HG02798 (cell line): ENCODE data around the gene IL23A.
"Not testable (repeated sequence)": the region's sequence is repeated elsewhere in the genome, so short reads cannot be mapped to it uniquely, and the experiment has no call there.

Experiments
- ATAC-seq: cut with Tn5 transposase; IDR thresholded peaks from one replicate; pipeline ENCODE4 v1.9.1; 2021; ENCODE audit warnings: mild to moderate bottlenecking; ENCODE audit not compliant: unreplicated experiment, poor library complexity

Gene IL23A

DNA sequence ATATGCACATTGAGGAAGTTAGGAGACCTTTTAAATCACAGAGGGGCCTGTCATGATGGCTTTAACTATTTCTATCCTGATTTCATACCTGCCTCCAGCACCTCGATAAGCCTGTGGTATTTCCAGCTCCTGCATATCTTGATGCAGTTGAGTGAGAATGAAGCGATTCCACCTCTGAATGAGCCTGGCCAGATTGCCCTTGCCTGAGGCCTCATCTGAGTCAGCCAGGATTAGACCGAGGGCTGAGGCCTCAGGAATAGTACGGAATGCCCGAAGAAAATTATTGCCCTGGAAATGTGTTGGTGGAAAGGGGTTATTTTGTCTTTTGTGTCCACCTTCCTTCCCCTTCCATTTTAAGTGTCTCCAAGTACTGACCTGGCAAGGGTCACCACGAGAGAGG is 14.5 kb upstream of the IL23A start:
- ATAC-seq: no peak

DNA sequence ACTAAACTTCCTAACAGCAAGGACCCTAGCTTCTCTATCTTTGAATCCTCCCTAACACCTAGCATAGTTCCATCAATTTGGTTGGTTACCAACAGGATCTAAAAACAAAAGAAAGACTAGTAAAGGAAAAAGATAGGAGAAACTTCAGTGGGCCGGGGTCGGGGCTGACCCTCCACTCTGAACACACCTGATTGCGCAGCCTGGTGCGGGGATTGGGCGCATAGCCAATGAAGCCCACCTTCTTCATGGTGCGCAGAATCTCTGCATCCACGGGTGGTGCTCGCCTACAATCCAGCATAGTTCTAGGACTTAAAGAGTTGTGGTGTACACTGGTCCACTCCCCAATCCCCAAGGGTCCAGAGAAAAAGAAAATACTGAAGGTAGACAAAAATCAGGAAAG is 12.6 kb upstream of the IL23A start:
- no peak for ATAC-seq

DNA sequence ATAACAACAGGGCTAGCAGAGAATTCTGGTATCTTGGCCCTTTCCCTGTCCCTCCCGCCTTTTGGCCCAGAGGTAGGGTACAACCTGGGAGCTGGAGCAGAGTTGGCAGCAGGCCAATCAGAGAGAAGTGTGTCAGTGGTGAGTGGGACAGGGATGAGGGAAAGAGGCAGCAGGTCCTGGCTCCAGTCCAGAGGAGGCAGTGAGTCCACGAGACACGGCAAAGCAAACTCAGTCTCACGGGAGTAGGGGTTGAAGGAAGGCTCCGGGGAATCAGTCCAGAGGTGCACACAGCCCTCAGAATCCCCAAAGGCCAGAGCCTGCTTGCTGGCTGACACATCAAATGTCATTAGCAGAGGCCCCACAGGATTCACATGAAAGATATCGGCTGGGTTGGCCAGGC is 12.2 kb upstream of the IL23A start:
- ATAC-seq: no peak

DNA sequence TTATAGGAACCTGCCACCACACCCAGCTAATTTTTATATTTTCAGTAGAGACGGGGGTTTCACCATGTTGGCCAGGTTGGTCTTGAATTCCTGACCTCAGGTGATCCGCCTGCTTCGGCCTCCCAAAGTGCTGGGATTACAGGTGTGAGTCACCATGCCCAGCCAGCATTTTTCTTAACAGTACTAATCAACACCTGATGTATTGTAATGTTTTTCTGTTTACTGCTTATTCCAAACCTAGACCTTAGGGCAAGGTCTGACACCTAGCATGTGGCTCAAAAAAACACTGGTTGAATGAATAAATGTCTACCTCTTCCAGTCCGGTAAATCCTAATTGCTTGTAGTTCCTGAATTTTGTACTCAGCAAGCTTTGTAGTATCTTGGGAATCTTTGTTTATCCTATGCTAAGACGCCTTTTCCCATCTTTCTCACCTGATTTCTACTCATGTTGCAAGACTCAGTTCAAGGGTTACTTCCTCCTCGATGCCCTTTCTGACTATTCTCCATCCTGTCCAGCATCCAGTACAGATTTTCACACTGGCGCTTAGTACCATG is 7.7 kb upstream of the IL23A start:
- no peak for ATAC-seq

DNA sequence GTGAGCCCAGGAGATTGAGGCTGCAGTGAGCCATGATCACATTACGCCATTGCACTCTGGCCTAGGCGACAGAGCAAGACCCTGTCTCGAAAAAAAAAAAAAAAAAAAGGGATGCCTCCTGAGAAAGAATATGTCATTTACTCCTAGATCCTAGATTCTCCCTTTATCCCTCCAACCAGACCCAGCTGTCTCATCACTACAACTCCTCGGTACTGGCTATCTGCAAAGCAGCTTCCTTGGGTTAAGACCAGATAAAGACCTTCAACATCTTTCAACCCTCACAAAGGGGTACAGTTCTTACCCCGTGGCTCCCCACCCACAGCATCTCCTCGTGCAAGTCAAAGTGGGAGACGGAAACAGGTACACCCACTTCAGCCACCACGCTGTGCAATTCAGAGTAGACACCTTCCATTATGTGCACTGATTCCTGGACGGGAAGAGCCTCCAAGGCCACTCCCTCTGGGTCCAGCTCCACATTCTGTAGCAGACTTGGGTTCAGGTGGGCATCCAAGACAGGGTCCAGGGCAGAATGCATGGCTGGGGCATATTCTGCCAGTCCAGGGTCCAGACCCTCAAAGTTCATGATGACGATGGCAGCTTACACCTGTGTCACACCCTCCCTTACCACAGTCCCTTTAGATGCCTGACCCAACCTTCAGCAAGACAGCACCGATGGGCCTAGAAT is 6.0 kb upstream of the IL23A start:
- ATAC-seq: no peak

DNA sequence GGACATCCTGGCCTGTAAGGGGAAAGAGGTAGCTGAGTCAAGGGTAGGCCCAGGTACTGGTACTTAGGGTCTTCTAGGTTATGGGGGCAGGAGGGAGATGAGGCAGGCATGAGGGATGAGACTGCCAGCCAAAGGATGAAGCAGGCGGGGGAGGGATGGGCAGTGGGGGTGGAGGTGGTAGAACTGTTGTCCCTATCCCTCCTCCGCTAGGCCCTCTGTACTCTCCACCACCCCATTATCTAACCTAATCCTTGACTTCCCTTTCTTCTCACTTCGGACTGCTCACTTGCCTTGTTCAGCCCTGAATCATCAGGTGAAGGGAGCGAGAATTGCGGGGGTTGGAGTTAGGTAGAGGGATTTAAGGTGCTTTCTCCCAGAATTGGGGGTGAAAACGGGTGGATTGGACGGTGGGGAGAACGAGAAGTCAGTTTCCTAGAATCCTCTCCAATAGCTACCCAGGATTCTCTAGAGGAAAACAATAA is 5.4 kb upstream of the IL23A start:
- ATAC-seq: no peak

DNA sequence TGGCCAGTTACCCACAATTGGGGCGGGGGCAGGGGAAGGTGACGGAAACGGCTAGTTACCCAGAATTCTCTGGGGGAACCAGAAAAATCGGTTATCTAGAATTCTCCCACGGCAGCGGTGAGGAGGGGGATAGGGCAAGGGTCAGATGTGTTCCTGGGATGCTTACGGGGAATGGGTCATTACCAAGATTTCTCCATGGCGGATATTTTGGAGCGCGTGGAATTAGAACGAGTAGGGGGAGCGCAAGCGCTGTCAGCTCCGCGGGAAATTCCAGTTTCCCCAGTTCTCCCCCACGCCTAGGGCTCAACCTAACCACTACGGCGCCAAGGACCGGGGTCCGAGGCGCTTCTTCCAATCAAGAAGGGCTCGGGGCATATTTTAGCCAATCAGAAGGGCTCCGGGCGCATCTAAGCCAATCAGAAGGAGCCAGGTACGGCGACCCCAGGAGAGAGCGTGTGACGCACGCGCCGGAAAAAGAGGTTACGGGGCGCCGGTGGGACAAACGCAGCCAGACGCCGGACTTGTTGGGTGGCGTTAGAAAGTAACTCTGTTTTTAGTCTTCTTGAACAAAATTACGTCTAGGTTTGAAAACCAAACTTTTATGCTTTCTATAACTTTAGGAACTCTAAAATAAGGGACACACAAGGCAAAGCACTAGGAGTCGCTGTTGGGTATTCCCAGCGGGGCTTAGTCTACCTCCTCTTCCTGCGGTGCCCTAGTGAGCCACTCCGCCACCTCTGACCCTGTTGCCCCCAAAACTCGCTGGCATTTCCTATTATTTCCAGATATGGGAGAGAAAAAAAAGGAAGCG is 4.8 kb upstream of the IL23A start, which contains the start of gene PAN2:
PAN2 (minus strand) TSS at position 322 of the 811 bp plus-strand sequence. CDS start 906 bp downstream, outside the sequence.
- ATAC-seq: peak; percentile 97

DNA sequence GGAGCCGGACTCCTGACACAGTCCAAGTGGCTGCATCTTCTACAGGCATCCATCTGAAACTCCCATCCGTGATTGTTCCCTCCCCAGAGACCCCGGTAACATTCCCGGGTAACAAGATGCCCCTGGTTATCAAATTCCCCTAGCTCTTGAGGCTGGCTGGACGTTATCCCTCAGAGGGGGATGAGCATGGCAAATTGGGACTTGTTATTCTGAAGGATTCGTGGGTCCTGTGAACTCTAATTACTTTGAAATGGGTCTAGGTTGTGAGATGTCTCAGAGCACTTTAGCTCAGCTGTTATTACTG is 4.2 kb upstream of the IL23A start:
- ATAC-seq: no peak

DNA sequence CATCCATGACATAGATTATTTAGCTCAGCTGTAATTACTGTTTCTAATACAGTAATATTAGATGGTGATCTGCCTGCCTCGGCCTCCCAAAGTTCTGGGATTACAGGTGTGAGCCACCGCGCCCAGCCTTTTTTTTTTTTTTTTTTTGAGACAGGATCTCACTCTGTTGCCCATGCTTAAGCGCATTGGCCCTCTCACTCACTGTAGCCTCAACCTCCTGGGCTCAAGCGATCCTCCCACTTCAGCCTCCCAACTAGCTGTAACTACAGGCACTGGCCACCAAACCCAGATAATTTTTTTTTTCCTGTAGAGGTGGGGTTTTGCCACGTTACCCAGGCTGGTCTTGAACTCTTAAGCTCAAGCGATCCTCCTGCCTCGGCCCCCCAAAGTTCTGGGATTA is 3.2 kb upstream of the IL23A start:
- ATAC-seq: not testable (repeated sequence)

DNA sequence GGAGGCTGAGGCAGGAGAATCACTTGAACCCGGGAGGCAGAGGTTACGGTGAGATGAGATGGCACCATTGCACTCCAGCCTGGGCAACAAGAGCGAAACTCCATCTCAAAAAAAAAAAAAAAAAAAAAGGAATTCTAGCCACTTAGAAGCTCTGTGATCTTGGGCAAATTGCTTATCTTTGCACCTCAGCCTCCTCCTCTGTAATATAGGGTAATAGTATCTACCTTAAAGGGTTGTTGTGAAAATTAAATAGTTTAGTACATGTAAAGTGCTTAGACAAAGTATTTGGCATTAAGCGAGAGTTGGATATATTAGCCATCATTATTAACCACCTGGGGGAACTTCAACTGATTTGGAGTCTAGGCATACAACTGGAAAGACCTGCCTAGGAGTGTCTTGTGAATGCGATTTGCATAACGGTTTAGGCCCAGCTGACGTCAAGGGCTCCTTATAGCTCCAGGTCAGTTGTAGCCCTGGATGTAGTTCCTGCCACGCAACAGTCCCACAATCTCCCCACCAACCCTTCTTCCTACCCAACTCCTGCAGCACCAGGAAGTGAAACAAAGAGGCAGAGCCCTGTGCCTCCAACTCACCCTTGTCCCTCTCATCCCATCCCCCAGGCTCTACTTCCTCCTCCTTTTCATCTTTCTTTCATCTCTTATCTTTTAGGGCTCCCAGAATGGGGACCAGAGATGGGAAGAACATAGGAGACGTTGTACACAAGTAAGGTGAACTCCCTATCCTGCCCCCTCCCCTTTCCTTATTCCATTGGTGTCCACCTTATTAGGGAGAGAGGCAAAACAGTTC is 2.1 kb upstream of the IL23A start:
- ATAC-seq: no peak

DNA sequence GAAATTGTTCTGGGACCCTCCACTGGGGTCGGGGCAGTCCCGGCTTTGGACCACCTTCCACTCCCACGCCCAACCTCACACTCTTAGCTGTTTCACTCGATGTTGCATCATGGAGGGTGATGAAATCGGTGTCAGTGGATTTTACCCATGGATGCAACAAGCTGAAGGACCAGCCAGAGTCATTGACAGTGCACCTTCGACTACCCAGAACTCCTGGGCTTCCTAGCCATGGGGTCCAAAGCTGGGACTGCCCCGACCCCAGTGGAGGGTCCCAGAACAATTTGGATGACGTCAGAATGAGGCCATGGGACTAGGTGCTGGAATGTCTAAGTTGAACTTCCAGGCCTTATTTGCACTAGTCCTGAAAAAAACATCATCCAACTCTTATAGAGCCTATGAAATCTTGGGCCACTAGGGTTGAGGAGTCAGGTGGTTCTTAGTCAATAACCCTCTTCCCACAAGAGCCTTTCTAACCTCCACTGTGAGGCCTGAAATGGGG is 882 bp upstream of the IL23A start:
- no peak for ATAC-seq

DNA sequence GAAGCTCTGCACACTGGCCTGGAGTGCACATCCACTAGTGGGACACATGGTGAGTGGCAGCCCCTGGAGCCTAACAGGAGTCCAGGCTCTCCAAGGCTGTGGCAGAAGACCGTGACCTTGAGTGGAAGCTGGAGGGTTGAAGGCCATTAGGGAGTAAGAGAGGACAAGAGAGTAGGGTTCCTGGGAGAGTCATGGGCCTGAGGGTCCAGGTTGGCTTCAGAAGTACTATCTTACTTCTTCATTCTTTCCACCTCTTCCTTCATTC is 406 bp downstream of the IL23A start:
- no peak for ATAC-seq

DNA sequence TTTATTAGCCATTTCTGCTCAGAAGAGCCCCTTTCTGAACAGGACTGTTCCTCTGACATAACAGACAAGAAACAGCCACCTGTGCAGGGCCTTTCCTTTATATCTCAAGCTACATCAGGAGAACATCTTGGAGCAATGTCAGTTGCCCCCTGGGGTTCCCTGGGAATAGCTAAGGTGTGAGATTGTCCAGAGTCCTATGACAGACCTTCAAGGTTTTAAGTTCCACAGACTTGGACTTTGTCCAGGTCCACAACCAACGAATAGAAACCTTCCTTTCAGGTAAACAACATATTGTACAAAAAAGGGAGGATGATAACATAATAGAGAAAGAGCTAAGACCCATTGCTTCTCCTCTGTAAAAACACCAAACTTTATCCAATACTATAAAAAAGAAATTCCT is 2.9 kb downstream of the IL23A start:
- no peak for ATAC-seq

DNA sequence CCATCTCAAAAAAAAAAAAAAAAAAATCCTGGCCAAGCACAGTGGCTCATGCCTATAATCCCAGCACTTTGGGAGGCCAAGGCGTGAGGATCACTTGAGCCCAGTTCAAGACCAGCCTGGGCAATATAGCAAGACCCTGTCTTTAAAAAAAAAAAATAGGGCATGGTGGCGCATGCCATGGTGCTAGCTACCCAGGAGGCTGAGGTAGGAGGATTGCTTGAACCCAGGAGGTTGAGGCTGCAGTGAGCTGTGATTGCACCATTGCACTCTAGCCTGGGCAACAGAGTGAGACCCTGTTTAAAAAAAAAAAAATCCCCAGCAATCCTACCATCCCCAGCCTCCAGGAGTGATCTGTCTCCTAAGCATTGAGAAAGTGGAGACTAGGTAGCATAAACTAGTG is 3.6 kb downstream of the IL23A start:
- ATAC-seq: not testable (repeated sequence)

DNA sequence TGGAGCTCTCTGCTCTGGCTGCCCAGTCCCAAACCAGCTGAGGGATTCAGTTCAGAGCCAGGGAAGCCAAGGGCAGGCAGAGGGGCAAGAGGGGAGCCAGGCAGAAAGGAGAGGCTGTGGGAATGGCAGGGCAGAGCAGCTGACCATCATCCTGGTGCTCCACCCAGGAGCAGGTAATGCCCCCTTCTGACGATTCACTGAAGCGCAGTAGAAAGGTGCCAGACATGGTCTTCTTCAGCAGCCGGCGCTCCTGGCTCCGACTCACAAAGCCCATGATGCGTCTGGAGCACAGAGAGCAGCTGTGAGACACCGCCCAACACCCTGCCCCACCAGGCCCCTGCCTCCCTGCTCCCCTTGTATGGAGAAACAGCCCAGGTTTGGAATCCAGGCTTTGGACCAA is 8.0 kb downstream of the IL23A start:
- no peak for ATAC-seq

DNA sequence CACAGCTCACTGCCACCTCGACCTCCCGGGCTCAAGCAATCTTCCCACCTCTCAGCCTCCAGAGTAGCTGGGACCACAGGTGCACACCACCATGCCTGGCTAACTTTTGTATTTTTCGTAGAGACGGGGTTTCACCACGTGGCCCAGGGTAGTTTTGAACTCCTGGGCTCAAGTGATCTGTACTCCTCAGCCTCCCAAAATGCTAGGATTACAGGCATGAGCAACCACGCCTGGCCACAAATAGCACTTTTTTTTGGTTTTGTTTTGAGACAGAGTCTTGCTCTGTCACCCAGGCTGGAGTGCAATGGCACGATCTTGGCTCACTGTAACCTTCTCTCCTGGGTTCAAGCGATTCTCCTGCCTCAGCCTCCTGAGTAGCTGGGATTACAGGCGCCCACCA is 8.6 kb downstream of the IL23A start:
- not testable (repeated sequence) for ATAC-seq

DNA sequence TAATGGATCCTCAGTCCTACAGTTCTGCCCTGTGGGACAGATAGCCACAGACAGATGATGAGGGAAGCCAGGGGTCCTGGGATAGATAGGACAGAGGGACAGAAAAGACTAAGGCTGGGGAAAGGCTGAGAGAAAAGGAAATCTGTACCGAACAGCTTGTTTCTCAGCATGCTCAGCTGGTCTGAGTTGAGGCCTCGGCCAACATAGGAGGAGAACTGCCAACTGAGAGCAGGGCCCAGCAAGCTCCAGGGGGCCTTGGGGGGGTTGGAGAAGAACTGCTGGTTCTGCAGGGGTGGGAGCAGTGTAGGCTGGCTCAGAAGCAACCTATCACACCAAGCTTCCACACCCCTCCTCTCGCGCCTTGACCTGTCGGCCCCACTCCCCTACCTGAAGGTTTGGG is 10.1 kb downstream of the IL23A start:
- ATAC-seq: no peak

DNA sequence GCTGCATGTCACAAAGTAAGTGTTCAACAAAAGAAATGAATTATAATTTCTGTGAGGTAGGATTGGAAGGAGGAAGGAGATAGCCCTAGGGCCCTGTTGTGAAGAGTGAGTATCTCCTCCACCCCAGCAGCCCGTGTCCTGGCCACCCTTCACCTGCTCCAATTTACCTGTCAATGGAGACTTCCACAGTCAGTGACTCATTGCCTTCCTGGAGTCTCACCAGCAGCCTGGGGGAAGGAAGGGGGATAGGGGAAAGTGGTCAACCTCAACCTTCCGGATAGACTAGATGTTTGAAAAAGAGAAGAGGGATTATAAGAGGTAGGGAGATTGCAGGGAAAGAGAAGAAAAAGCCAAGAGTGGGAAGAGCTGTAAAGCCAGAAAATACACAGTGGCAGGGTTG is 12.0 kb downstream of the IL23A start:
- no peak for ATAC-seq

DNA sequence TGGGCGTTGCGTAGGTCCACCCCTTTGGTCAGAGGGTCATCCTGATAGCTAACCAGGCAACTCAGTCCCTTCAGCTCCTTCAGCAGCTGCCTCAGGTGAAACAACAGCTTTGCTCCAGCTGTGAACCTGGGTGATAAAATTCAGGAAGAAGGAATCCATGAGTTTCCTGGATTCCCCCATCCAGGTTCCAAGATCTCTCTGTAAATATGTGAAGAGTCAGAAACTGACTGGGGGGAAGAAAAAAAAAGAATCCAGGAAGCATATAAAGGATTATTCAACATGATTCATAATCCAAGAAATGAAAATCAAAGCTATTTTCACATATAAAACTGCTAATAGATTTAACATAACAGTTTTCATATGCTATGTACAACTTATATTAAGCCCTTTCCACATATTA is 12.6 kb downstream of the IL23A start:
- ATAC-seq: no peak

DNA sequence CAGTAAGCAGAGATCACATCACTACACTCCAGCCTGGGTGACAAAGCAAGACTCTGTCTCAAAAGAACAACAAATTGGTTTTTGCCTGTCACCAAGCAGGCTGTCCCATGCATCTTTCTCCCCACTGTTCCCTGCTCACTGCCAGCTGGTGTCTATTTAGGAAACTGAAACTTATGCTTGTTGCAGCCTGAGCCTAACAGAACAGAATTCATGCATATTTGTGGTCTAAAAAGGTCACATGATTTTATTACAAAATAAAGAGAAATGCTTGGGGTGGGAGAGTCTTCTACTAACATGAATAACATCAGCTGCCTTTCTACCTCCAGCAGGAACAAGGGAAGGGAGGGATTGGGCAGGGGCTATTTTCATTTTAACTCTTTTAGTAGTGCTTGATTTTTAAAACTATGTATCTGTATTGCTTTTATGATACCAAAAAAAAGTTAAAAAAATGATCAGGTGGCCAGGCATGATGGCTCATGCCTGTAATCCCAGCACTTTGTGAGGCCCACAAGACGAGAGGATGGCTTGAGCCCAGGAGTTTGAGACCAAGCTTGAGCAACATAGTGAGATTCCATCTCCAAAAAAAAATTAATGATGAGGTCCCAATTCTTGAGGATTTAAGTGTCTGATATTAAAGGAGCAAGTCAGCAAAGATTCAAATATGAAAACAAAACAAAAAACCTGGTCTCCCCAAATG is 20.3 kb downstream of the IL23A start:
- no peak for ATAC-seq
